GM11168 (cell line): ENCODE data around the gene ARID2.

Experiments used
- in situ Hi-C: fragments of 300-500 bp; cut with MboI; formaldehyde crosslinking; loops from one replicate; pipeline ENCODE4 v1.12.0; 2022; ENCODE audit warnings: low sequenced_read_pairs; ENCODE audit not compliant: unreplicated experiment

ARID2 gene

DNA sequence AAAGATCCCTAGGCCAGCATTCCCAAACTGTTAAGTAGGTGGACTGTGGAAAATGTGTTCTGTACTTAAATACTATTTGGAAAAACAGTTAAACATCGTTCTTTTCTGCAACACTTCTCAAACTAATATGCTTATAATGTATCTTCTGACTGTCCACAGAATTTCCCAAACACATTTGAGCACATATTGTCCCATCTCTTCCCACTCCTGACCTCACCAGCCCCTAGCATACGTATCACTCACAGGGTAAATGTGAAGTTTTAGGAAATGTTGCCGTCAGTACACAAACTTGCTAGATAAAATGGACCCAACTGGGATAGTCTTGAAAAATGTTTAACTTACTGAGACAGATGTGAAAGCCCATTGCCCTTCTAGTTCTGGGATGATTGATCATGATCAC lies 27.7 kb downstream of the ARID2 start:
- in situ Hi-C loops = no loop called here

DNA sequence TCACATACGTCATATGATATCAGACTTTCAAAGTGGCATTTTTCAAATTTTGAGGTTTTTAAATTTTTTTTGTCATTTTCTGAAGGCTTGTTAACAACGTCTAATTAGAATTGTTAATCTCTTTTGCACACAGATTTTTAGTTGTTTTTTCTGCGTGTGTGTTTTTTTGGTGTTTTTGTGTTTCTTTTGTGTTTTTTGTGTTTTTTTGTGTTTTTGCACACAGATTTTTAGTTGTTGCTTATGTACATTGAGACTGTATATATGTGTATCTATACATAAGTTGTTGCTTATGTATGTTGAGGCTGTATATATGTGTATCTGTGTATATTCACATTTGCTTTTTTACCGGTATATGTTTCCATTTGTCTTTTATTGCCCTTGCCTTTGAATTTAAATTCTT lies 30.8 kb downstream of the ARID2 start:
- in situ Hi-C loops = no loop called here

DNA sequence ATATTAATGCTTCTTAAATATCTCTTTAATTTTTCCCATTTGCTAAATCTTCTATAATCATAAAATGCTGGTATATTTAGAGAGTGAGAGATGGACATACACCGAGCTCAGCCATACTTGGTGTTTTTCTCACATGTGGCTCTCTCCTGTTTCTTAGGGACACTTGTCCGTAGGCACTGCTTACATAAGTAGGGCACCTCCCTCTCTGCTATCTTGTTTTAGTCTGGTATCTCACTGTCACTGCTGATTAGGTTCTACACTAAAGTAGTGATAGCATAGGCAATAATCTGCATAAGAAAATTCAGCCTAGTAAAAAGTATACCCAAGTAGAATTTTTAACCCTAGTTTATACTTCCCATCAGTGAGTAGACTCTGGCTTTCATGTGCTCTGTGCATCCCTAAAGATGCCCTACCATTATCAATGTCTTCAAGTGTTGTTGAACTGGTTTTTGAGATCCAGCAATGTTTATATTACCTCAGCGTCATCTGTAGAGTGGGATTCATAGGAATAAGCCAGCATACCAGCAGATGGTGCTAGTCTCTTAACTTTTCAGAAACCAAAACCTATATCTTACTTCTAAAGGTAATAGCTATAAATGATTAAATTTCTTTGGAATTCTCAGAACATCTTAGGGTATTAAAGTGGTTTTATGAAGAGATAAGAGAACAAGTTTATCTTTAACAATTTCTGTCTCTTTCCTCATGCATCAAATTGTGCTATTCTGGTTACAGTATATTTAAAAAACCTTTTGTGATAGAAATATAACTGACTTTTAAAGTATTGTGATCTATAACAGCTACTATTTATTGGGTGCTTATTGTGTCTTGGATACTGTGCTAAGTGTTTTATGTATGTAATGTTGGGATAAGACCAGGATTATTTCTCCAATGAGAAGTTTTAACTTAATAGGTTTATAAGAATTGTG lies 32.9 kb downstream of the ARID2 start:
- in situ Hi-C loops = no loop called here

DNA sequence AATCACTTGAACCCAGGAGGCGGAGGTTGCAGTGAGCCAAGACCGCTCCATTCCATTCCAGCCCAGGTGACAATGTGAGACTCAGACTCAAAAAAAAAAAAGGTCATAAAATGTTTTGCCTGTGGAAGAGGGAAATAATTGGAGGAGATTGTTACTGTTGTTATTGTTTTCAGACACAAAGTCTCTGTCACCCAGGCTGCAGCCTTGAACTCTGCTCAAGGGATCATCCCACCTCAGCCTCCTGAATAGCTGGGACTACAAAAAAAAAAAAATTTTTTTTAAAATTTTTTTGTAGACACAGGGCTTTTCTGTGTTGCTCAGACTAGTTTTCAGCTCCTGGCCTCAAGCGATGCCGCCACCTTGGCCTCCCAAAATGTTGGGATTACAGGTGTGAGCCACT lies 33.9 kb downstream of the ARID2 start:
- in situ Hi-C loops = no loop called here

DNA sequence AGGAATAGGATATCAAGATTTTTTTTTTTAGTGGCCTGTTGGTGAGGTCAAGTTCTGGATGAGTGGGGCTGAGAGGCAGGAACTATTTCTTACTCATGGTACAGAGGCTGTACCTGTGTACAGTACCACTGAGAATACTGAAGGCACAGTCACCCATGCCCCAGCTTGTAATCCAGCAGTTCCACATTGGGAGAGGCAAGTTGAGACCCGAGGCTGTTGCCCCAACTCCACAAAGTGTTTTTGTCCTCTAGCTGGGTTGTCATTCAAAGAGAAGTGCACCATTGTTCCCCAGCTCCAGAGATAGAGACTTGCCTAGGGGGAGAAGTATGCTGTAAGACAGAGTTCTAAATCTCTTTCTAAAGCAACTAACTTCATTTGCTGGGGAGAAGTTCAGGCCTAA lies 38.7 kb downstream of the ARID2 start:
- in situ Hi-C loops = no loop called here

DNA sequence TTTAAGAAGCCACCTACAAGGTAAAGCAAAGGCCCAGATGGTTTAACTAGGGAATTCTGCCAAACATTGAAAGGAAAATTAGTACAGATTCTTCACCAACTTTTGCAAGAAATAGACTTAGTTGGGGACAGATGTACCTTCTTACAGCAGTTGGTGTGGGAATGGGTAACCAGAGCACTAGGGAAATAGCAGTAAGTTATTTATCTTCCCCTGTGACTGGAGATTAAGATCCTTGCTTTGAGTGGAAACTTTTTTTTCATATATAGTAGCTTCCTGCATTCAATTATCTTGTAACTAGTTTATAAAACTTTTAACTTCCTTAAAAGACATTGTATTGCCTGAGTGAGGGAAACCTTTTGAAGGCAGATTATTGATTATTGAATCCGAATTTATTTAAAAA lies 44.2 kb downstream of the ARID2 start:
- in situ Hi-C loops = no loop called here

DNA sequence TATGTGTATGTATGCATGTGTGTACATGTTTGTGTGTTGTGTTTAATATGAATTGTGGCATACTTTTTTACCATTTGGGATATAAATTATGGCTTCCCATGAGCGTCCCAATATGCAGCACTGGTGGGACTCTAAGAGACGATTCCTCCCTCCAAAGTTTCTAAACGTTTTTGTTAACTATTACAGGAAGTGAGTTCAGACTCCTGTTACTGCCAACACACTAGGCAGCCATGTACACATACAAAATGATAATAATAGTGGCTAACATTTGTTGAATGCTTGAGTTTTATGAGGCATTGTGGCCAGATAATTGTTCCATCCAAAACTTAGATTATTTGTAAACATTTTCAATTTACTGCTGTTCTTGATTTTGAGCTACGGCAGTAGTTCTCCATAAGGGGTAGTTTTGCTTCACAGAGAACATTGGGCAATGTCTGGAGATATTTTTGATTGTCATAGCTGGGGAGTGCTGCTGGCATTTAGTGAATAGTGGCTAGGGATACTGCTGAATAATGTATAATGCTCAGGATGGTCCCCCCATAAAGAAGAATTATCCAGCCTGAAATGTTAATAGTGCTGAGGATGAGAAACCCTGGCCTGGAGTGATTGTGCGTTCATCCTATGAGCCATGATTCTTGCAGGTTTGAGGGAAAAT lies 45.1 kb downstream of the ARID2 start:
- in situ Hi-C loops = no loop called here

DNA sequence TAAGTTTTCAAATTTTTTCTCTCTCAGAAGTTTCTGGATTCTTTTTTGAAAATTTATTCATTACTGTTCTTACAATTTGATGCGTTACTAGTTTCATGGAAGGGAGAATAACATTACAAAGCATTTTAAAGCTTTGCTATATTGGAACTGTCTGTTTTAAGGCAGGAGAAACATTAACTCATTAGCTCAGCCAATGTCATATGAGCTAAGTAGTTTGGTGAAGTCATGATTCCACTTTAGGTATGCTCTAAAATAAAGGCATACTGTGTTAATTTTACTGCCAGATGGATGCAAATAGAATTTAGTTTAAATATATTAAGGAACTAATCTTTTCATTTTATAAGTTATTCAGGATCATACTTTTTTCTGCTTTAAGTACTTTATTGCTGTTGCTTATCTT lies 46.0 kb downstream of the ARID2 start:
- in situ Hi-C loops = no loop called here

DNA sequence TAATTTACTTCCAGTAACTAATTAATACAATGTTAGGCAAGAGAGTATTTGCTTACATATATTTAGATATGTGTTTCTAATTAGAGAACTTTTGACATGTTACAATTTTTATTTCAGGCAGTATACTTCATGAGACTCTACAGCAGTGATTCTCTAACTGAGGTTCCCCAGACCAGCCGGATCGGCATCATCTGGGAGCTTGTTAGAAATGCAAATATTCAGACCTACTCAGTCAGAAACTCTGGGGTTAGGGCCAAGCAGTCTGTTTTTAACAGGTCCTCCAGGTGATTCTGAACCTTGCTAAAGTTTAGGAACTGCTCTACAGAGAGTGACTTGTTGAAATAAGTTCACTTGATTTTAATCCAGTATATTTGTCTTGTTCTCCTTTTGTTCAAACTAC lies 46.5 kb downstream of the ARID2 start:
- in situ Hi-C loops = no loop called here

DNA sequence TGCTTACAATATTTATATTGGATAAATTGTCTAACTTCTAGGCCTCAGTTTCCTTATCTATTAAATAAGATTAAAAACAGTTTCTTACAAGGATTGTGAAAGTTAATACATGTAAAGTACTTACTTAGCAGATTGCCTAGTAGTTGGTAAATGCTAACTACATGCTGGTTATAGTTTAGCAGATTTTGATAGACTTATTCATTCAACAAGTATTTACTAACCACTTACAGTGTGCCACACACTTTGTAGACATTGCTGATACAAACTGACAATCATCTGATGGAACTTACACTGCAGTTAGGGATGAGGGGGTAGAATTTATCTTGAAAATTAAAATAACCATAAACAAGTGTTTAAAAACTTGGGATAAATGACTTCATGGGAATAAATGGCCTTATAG lies 50.4 kb downstream of the ARID2 start:
- in situ Hi-C loops = no loop called here

DNA sequence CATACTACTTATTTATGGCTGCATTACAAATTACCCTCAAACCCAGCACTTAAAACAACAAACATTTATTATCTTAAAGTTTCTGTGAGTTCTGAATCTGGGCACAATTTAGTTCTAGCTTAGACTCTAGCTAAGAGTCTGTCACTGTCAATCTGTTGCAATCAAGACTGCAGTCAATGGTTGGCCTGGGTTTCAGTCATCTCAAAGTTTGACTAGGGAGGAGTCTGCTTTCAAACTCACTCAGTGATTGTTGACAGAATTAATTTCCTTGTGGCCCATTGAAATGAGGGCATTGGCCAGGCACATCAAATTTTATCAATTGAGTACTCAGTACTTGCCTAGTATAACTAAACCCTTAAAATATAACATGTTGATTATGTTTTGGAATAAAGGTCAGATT lies 51.6 kb downstream of the ARID2 start:
- in situ Hi-C loops = no loop called here

DNA sequence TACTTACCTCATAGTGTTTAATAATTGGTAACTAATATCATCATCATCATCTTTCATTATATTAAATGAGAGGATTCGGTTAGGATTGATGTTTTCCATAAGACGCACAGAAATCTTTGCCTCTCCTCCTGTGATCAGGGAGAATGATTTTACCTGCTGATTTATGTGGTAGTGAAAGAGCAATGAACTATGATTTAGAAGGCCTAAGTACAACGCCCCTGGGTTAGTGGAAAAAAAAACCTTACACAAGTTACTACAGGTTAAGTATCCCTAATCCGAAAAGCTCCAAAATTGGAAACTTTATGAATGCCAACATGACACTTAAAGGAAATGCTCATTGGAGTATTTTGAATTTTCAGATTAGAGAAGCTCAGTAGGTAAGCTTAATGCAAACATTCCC lies 55.8 kb downstream of the ARID2 start:
- in situ Hi-C loops = no loop called here

DNA sequence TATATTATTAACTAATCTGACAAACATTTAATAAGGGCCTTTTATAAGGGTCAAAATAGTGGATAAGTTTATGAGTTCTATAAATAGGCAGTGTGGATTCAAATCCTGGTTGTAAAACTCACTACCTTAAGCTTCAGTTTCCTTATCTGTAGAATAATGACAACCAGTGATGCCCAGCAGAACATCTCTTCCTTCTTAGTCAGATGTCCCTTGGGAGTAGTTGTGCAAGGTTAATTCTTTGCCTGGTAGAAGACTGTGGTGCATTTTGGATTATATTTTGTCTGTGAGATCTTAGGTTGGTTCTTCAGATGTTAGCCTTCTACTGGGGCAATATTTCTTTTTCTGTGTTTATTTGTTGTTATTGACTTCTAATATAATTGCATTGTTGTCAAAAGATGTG lies 59.5 kb downstream of the ARID2 start:
- in situ Hi-C loops = no loop called here

DNA sequence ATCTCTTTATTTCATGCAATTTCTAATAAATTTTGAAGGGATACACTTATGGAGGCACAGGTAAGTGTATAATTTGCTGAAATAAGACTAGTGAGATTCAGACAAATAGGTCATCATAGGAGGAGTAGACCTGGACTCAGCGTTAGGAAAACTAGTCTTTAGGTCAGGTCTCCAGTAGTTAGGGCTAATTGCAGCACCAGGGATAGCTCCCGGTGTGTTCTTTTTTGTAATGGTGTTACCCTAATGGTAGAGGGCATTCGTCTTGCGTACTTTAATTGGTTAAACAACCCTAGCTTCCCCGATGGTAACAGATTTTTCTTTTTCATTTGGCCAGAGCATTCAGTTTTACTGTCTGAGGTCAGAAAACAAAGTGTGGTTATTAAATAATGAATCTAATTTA lies 64.9 kb downstream of the ARID2 start:
- in situ Hi-C loops = no loop called here

DNA sequence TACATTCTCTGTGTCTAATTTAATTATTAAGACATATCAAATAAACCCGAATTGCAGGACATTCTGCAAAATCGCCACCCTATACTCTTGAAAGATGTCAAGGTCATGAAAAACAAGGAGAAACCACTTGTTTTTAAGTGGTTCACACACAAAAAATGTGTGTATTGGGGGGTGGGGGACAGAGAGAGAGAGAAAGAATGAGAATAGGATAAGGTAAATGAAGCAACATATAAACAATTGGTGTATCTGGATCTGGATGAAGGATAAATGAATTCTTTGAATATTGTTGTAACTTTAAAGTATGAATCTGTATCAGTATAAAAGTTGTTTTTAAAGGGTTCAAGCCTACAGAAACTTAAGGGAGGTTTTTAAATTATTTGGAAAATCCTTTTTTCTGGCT lies 72.1 kb downstream of the ARID2 start:
- in situ Hi-C loops = no loop called here

DNA sequence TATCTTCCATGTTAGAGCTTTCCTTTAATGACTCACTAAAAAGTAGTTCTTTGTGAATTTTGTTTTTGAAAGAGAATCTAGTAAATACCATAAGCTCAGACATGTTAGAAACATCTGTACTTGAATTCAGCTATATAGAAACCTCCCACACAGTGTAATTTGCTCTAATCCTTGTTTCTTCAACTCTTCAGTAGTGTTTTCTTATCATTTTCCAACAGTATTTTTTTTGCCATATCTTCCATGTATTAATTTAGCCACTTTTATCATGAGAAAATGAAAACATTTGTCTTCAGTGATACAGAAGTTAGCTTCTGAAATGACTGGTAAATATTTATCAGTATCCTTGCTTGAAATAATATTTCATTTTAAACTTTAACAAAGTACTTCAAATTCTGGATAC lies 73.6 kb downstream of the ARID2 start:
- in situ Hi-C loops = no loop called here

DNA sequence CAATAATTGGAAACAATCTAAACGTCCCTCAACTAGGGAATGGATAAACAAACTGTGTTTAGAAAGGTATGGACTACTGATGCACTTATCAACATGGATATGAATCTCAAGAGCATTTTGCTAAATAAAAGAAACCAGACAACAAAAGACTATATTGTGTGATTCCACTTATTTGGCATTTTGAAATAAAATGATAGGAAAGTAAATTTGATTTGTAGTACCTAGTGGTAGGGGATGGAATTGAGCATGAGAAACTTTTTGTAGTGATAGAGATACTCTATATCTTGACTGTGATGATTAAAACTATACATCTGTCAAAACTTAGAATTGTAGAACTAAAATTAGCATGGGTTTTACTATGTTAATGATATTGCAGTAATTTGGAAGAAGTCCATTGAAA lies 87.1 kb downstream of the ARID2 start:
- in situ Hi-C loops = no loop called here

DNA sequence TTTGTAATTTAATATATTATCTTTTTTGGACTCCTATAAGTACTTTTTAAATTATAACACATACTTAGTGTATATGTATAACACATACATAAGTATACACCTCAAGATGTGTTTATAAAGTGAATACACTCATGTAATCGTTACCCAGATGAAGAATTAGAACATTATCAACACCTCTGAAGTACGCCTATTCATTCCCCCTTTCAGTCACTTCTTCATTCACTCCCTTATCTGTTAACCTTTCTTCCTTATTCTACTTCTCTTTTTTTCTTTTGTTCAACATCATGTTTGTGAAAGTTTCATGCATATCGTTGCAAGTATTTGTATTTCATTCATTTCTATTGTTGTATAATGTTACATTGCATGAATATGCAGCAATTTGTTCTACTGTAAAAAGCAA lies 98.5 kb downstream of the ARID2 start:
- in situ Hi-C loops = no loop called here

DNA sequence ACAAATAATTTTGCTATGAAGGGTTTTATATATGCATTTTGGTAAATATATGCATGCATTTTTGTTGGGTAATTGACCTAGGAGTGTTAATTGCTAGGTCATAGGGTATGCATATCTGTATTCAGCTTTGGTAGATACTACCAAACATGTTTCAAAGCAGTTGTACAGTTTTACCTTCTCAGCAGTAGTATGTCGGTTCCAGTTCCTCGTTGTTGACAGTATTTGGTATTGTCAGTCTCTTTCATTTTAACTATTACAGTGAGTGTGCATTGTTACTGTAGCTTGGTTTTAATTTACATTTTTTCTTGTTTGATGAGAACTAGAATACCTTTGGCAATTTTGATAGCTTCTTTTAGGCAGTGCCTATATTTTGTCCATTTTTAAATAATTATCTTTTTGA lies 98.9 kb downstream of the ARID2 start:
- in situ Hi-C loops = no loop called here

DNA sequence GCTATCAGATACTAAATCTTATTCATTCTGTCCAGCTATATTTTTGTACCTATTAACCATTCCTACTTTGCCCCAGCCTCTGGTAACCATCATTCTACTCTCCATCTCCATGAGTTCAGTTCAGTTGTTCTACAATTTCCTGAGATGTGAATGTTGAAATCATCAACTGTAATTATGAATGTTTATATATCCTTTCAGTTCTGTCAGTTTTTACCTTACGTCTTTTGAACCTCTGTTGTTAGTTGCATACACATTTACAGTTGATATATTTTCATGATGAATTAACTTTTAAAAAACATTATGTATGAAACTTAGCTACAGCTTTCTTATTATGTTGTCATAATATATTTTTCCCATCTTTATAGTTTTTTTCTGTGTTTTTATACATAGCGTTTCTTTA lies 102.1 kb downstream of the ARID2 start:
- in situ Hi-C loops = no loop called here

DNA sequence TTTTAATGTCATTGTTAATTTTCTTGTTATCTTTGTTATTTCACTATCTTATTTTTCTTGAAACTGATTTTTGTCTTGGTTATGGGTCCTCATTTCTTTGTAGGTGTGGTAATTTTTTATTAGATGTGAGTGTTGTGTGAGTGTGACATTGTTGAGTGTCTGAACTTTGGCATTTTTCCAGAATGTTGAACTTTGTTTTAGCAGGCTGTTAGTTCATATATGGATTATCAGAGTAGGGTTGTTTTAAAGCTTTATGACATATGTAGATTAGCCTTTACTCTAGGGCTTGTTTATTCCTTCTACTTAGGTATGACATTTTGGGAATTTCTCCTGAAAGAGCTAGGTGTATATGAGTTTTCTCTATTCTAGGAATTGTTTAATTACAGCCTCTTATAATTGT lies 103.9 kb downstream of the ARID2 start:
- in situ Hi-C loops = no loop called here

DNA sequence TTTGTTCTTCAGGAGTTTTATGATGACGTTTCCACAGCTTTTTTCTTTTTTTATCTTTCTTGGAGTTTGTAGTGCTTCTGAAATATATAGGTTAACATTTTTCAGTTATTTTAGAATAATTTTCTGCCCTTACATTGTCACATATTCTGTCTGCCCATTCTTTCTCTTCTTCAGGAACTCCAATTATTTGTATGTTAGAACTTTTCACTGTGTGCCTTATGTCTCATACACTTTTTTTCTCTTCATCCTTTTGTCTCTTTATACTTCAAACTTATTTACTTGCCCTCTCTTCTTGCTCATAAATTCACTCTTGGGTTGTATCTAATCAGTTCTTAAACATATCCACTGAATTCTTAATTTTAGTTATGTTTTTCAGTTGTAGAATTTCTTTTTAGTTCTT lies 105.3 kb downstream of the ARID2 start:
- in situ Hi-C loops = no loop called here
